GM21529 (cell line): ENCODE results near the gene OGDH.

Source experiments
- ATAC-seq: cut with Tn5 transposase; IDR thresholded peaks from one replicate; pipeline ENCODE4 v1.9.1; 2021; ENCODE audit not compliant: unreplicated experiment

The OGDH gene

GRCh38 chr7:44733708-44734481 lies 127.5 kb downstream of the OGDH start:
- ATAC-seq, result no peak

GRCh38 chr7:44735403-44736165 lies 129.2 kb downstream of the OGDH start:
- ATAC-seq, result no peak

- ATAC-seq, result no peak
Observed at GRCh38 chr7:44736896-44737295, 130.5 kb downstream of the OGDH start.

GRCh38 chr7:44738051-44738723 lies 131.8 kb downstream of the OGDH start:
- no peak for ATAC-seq

- ATAC-seq, result no peak
Observed at GRCh38 chr7:44738876-44739665, 132.6 kb downstream of the OGDH start.

GRCh38 chr7:44740055-44740454 lies 133.6 kb downstream of the OGDH start:
- no peak for ATAC-seq

GRCh38 chr7:44743750-44744149 lies 137.3 kb downstream of the OGDH start:
- no peak for ATAC-seq

- peak; percentile 69 for ATAC-seq
Observed at GRCh38 chr7:44748045-44748947, 141.9 kb downstream of the OGDH start, which contains the start of gene ZMIZ2. Gene ZMIZ2 (plus strand): TSS chr7:44748847. CDS start chr7:44756250, 7,403 bp downstream.

- ATAC-seq, result peak; percentile 15
Observed at GRCh38 chr7:44748948-44749731, 142.7 kb downstream of the OGDH start.

GRCh38 chr7:44749992-44750391 lies 143.6 kb downstream of the OGDH start:
- ATAC-seq, result no peak

GRCh38 chr7:44750424-44750823 lies 144.0 kb downstream of the OGDH start:
- ATAC-seq, result no peak

- peak; percentile 65 for ATAC-seq
Observed at GRCh38 chr7:44750921-44751571, 144.6 kb downstream of the OGDH start.

GRCh38 chr7:44752822-44753221 lies 146.4 kb downstream of the OGDH start:
- ATAC-seq, result no peak

- no peak for ATAC-seq
Observed at GRCh38 chr7:44754802-44755697, 148.6 kb downstream of the OGDH start.

- no peak for ATAC-seq
Observed at GRCh38 chr7:44755698-44756627, 149.5 kb downstream of the OGDH start.

GRCh38 chr7:44756904-44757303 lies 150.5 kb downstream of the OGDH start:
- ATAC-seq, result no peak
